HepG2 (cell line): ENCODE measurements around the gene TPX2. TPM values are rescaled to one million over a fixed set of nuclear protein-coding genes. Genes with fewer than 3 reads are reported as not detected.
A peak's percentile ranks its signal among the peaks of the same experiment; 100 is the strongest.

ENCODE experiments used
- AHR ChIP-seq: IDR thresholded peaks from 2 replicates; pipeline ENCODE4 v1.6.1; 2018; ENCODE audit warnings: missing genetic modification reagents, missing compliant biosample characterization
- ATF1 ChIP-seq: IDR thresholded peaks from 2 replicates; pipeline ENCODE4 v1.6.1; 2016; ENCODE audit warnings: mild to moderate bottlenecking, control low read depth
- CCAR2 ChIP-seq: fragments of 200-400 bp; formaldehyde crosslinking; optimal IDR thresholded peaks from 2 replicates; pipeline ENCODE3; 2018; ENCODE audit warnings: low read depth, mild to moderate bottlenecking, low read length, moderate library complexity
- CREM ChIP-seq, 2 experiments: sonication (generic) in 1 of 2; formaldehyde crosslinking in 1 of 2; IDR thresholded peaks; 2 replicates each; pipeline versions ENCODE4 v1.4.0 to v1.6.1; 2016 to 2020; ENCODE audit warnings: antibody characterized with exemption in 1 of 2, mild to moderate bottlenecking in 1 of 2, missing genetic modification reagents in 1 of 2
- DNMT1 ChIP-seq: sonication (generic); formaldehyde crosslinking; IDR thresholded peaks from 2 replicates; pipeline ENCODE4 v1.5.1; 2020; ENCODE audit warnings: mild to moderate bottlenecking, missing genetic modification reagents
- DPF2 ChIP-seq: sonication (generic); formaldehyde crosslinking; IDR thresholded peaks from 2 replicates; pipeline ENCODE4 v1.4.0; 2020; ENCODE audit warnings: mild to moderate bottlenecking, low read depth, missing genetic modification reagents, borderline replicate concordance
- EEA1 ChIP-seq: sonication (generic); formaldehyde crosslinking; IDR thresholded peaks from 2 replicates; pipeline ENCODE4 v1.5.1; 2020; ENCODE audit warnings: mild to moderate bottlenecking, missing genetic modification reagents, borderline replicate concordance
- ETS1 ChIP-seq: sonication (generic); formaldehyde crosslinking; IDR thresholded peaks from 2 replicates; pipeline ENCODE4 v1.4.0; 2020; ENCODE audit warnings: missing genetic modification reagents
- FIP1L1 ChIP-seq: fragments of 200-400 bp; formaldehyde crosslinking; IDR thresholded peaks from 2 replicates; pipeline ENCODE4 v1.6.1; 2018; ENCODE audit warnings: low read depth, mild to moderate bottlenecking, low read length, moderate library complexity, borderline replicate concordance; ENCODE audit not compliant: insufficient read depth
- MYC ChIP-seq: sonication (generic); formaldehyde crosslinking; IDR thresholded peaks from 2 replicates; pipeline ENCODE4 v1.9.0; 2021; ENCODE audit warnings: missing genetic modification reagents, borderline replicate concordance
- NFE2L1 ChIP-seq: sonication (generic); formaldehyde crosslinking; IDR thresholded peaks from 2 replicates; pipeline ENCODE4 v1.4.0; 2020; ENCODE audit warnings: missing genetic modification reagents, mild to moderate bottlenecking, borderline replicate concordance
- NR0B2 ChIP-seq: sonication (generic); formaldehyde crosslinking; IDR thresholded peaks from 2 replicates; pipeline ENCODE4 v1.4.0; 2020; ENCODE audit warnings: mild to moderate bottlenecking, missing genetic modification reagents
- REXO4 ChIP-seq: sonication (generic); formaldehyde crosslinking; IDR thresholded peaks from 2 replicates; pipeline ENCODE4 v1.8.0; 2022; ENCODE audit warnings: missing genetic modification reagents, mild to moderate bottlenecking, borderline replicate concordance
- SMAD9 ChIP-seq: sonication (generic); formaldehyde crosslinking; IDR thresholded peaks from 2 replicates; pipeline ENCODE4 v1.5.1; 2020; ENCODE audit warnings: mild to moderate bottlenecking, missing genetic modification reagents
- SP2 ChIP-seq: sonication (generic); formaldehyde crosslinking; IDR thresholded peaks from 2 replicates; pipeline ENCODE4 v1.5.1; 2020; ENCODE audit warnings: mild to moderate bottlenecking, missing genetic modification reagents
- TFAP4 ChIP-seq: sonication (generic); IDR thresholded peaks from 2 replicates; pipeline ENCODE4 v1.6.1; 2016; ENCODE audit warnings: low read depth, borderline replicate concordance
- XRCC5 ChIP-seq: fragments of 200-400 bp; formaldehyde crosslinking; optimal IDR thresholded peaks from 2 replicates; pipeline ENCODE3; 2017; ENCODE audit warnings: mild to moderate bottlenecking, low read length
- ZBTB34 ChIP-seq: sonication (generic); formaldehyde crosslinking; IDR thresholded peaks from 2 replicates; pipeline ENCODE4 v1.8.0; 2022; ENCODE audit warnings: mild to moderate bottlenecking, missing genetic modification reagents
- ZNF121 ChIP-seq: sonication (generic); formaldehyde crosslinking; IDR thresholded peaks from 2 replicates; pipeline ENCODE4 v1.5.0; 2020; ENCODE audit warnings: mild to moderate bottlenecking, missing genetic modification reagents
- ZNF274 ChIP-seq: sonication (generic); formaldehyde crosslinking; IDR thresholded peaks from 2 replicates; pipeline ENCODE4 v1.5.1; 2020; ENCODE audit warnings: mild to moderate bottlenecking, missing genetic modification reagents
- ZNF329 ChIP-seq: sonication (generic); formaldehyde crosslinking; IDR thresholded peaks from 2 replicates; pipeline ENCODE4 v1.9.0; 2021; ENCODE audit warnings: low read depth, mild to moderate bottlenecking, missing genetic modification reagents
- ZNF567 ChIP-seq: sonication (generic); formaldehyde crosslinking; IDR thresholded peaks from 2 replicates; pipeline ENCODE4 v1.8.1; 2023; ENCODE audit warnings: mild to moderate bottlenecking, missing genetic modification reagents, borderline replicate concordance
- ZNF570 ChIP-seq: sonication (generic); formaldehyde crosslinking; IDR thresholded peaks from 2 replicates; pipeline ENCODE4 v1.4.0; 2020; ENCODE audit warnings: mild to moderate bottlenecking, missing genetic modification reagents, borderline replicate concordance
- ZNF598 ChIP-seq: sonication (generic); formaldehyde crosslinking; IDR thresholded peaks from 2 replicates; pipeline ENCODE4 v1.5.1; 2020; ENCODE audit warnings: mild to moderate bottlenecking, missing genetic modification reagents, borderline replicate concordance
- ZNF761 ChIP-seq: sonication (generic); formaldehyde crosslinking; conservative IDR thresholded peaks from 2 replicates; pipeline ENCODE4 v1.4.0; 2020; ENCODE audit warnings: mild to moderate bottlenecking, missing genetic modification reagents
- ZNF788 ChIP-seq: sonication (generic); formaldehyde crosslinking; IDR thresholded peaks from 2 replicates; pipeline ENCODE4 v1.5.0; 2020; ENCODE audit warnings: mild to moderate bottlenecking, missing genetic modification reagents, borderline replicate concordance
- polyA plus RNA-seq, 8 experiments: library from polyadenylated mRNA; depleted of rRNA in 3 of 8; stranded (reverse) in 7 of 8; unstranded in 1 of 8; fragments of >200 nt; fragmentation: Illumina TruSeq in 4 of 8; extraction: Trizol in 4 of 8; gene quantifications; 2 replicates each; pipeline versions ENCODE4 v1.2.1 to v1.2.3, GENCODE V29; 2011 to 2016; ENCODE audit warnings: low read depth in 4 of 8, missing spikeins in 1 of 8, mixed read lengths in 1 of 8; ENCODE audit not compliant: insufficient read depth in 1 of 8
- total RNA-seq, 5 experiments: library from RNA; depleted of rRNA; stranded (reverse); fragments of >200 nt; fragmentation: Illumina TruSeq; extraction: Trizol; gene quantifications; 2 replicates each; pipeline ENCODE4 v1.2.3, GENCODE V29; 2016; ENCODE audit warnings: low read depth in 1 of 5

The TPX2 gene
- total and polyA plus RNA-seq, 2 of the 13 experiments (the other 11 are each of a cell fraction or from before 2014, with no cell fraction given), result 34.3 to 124 TPM

- TF ChIP-seq NFE2L1 (CRISPR knock-in tag), result no peak
- TF ChIP-seq REXO4 (CRISPR knock-in tag), result no peak
- TF ChIP-seq ZNF788, result peak; percentile 58; the same call in 1 of the 2 replicates
- TF ChIP-seq ZNF761 (CRISPR knock-in tag), result no peak
- no peak for TF ChIP-seq CREM (IDR thresholded peaks at IDR 0.05)
- TF ChIP-seq CREM (CRISPR knock-in tag; IDR thresholded peaks at IDR 0.05), result no peak
- TF ChIP-seq SMAD9 (CRISPR knock-in tag), result no peak
- no peak for TF ChIP-seq NR0B2 (CRISPR knock-in tag)
- peak; percentile 69 for TF ChIP-seq DPF2 (CRISPR knock-in tag)
- no peak for TF ChIP-seq ZNF598 (CRISPR knock-in tag)
- TF ChIP-seq MYC, result peak; percentile 43; the same call in 1 of the 2 replicates
- no peak for TF ChIP-seq ZNF329
- TF ChIP-seq ZNF567, result no peak
- TF ChIP-seq ETS1 (CRISPR knock-in tag), result no peak
- TF ChIP-seq ZNF274 (CRISPR knock-in tag), result 0 out of 2 replicates have a peak, but pooled peaks have one; percentile 0
- TF ChIP-seq FIP1L1, result no peak
- no peak for TF ChIP-seq ZNF570 (CRISPR knock-in tag)
- TF ChIP-seq ZNF121, result no peak
- peak; percentile 66; the same call in 1 of the 2 replicates for TF ChIP-seq TFAP4
- TF ChIP-seq AHR, result no peak
- TF ChIP-seq EEA1 (CRISPR knock-in tag), result no peak
- TF ChIP-seq XRCC5, result peak; percentile 77
- TF ChIP-seq ZBTB34 (CRISPR knock-in tag), result no peak
- no peak for TF ChIP-seq DNMT1
- no peak for TF ChIP-seq CCAR2
- TF ChIP-seq SP2 (CRISPR knock-in tag), result no peak
- no peak for TF ChIP-seq ATF1
Observed at GRCh38 chr20:31835977-31836852, 97.1 kb downstream of the TPX2 start (continued).
